MM.1S (cell line): ENCODE data around the gene USP31.

Experiments
- CTCF ChIP-seq: fragments of 300-600 bp; sonication (generic); IDR thresholded peaks from 2 replicates; pipeline ENCODE4 v1.5.1; 2016; ENCODE audit warnings: antibody characterized with exemption, low read length, mixed read lengths
- EZH2 ChIP-seq: fragments of 300-600 bp; sonication (generic); optimal IDR thresholded peaks from 2 replicates; pipeline ENCODE3; 2017; ENCODE audit warnings: low read depth, mild to moderate bottlenecking, antibody characterized with exemption, low read length, mixed read lengths
- EZH2phosphoT487 ChIP-seq: fragments of 300-600 bp; sonication (generic); IDR thresholded peaks from 2 replicates; pipeline ENCODE4 v1.6.1; 2018; ENCODE audit warnings: antibody characterized with exemption, low read length

DNA sequence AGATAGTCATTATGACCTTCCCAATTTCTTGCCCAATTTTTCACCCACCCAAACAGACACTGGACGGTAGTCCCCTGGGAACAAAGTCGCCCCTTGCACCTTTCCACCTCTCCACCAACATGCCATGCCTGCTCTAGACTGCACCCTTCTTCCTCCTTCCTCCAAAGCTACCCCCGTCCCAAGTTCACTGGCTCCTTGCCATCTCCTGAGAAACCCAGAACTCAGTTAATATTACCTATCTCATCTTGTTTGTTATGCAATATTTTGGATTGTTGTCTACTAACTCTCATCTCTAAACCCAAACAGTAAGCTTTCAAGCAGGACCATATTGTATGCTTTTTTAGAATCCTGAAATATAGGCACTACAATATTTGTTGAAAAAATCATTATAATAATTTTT is 63.3 kb downstream of the USP31 start:
- TF ChIP-seq CTCF (no peak), EZH2 (no peak), EZH2phosphoT487 (no peak)
